ENCODE data around the gene MAGEB6B. TPM values are rescaled to one million over a fixed set of nuclear protein-coding genes. Genes with fewer than 3 reads are reported as not detected.
"Not testable (repeated sequence)": the region's sequence is repeated elsewhere in the genome, so short reads cannot be mapped to it uniquely, and the experiment has no call there.

The MAGEB6B gene, protein sequence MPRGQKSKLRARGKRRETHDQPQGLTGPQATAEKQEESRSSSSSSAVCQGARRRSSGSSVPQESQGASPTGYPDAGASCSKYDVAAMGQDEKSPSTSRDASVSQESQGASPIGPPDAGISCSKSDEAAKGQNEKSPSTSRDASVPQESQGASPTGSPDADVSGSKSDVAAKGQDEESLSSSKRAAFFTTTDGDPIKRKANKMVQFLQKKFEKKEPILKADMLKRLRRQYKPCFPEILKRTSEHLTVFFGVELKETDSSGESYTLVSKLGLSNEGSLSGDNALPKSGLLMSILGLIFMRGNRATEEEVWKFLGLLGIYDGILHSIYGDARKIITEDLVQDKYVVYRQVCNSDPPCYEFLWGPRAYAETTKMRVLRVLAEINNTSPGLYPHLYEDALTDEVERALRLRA
- not detected for total RNA-seq
- long read RNA-seq, result 0 reads

DNA sequence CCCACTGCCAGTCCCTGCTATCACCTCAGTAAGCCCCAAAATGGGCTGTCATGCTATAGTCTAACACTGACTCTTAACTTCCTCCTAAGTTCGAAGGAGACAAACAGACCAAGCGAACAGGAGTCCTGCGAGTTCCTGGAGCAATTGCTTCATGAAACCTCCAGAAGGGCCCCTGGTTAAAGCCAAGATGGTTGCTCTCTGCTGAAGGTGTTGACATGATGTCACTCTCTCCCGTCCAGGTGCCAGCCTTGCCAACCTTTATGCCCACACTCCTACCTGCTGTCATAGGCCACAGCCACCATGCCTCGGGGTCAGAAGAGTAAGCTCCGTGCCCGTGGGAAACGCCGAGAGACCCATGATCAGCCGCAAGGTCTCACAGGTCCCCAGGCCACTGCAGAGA lies at the start of gene MAGEB6B:
Gene MAGEB6B, plus strand, starts transcription at position 301 of the 400 bp plus-strand sequence. Its CDS starts 0 bp downstream, at position 301.
- intact Hi-C loops (cut with micrococcal nuclease), result no loop called here
- DNase-seq, result no peak
- no peak for ATAC-seq

DNA sequence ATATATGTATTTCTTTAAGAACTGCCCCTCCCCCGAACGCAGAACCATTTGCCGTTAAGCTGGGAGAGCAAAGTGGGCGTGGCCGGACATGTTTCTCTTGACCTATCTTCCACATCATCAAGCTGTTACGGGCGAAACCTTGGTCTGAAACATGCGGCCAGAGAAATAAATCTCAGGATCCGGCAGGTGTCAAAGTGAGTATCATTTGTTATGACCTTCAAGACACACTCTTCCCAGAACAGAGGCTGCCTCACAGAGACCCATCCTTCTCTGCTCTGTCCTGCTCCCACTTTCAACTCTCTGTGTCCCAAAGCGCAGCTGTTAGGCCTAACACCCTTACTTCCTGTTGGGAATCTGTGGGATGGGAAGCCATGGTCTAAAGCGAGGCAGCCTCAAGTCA lies 22.1 kb upstream of the MAGEB6B start, which contains the start of gene MAGEB18:
Gene MAGEB18, plus strand, starts transcription at position 70 of the 400 bp plus-strand sequence. CDS start 643 bp downstream, outside the sequence.
- DNase-seq, result no peak
- ATAC-seq, result no peak
- intact Hi-C loops (cut with micrococcal nuclease), result no loop called here

DNA sequence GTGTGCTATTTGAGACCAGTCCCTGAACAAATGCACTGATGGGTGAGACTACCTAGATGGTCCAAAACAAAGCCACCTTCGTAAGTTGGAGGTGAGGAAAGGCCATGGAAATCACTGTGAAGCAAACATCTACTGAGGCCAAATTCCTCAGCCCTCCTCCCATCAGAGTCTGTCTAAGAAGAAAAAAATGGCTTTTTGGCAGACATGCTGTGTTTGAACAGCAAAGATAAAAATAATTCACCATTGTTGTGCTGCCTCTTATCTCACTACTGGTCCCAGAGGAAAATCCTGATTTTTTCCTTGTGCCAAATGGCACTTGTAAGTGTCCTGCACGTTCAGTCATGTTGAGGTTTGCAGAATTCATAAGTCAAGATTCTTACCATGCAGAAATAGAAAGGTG lies 14.4 kb upstream of the MAGEB6B start:
- DNase-seq, result no peak
- ATAC-seq, result no peak
- intact Hi-C loops (cut with micrococcal nuclease), result no loop called here

DNA sequence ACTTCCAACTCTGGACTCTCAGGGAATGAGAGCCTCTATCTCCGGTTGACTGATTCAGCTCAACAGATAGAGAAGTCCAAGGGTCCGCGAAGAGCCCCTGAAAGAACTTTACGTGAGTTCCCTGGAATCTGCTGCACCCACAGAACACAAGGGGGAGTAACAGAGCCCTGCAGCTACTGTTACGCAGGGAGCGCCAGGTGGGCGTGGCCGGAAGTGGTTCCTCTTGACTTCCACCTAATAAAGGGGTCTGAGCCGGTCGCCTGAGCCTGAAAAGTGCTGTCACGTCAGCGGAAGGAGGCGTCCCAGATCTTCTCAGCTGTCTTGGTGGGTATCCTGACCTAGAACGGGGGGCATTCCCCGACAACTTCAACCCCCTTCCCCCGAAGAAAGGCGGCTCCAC lies 31.8 kb downstream of the MAGEB6B start, which contains the start of gene MAGEB6:
Gene MAGEB6, plus strand, starts transcription at position 237 of the 400 bp plus-strand sequence. CDS start 1,407 bp downstream, outside the sequence.
- no peak for DNase-seq
- intact Hi-C loops (cut with micrococcal nuclease), result no loop called here

DNA sequence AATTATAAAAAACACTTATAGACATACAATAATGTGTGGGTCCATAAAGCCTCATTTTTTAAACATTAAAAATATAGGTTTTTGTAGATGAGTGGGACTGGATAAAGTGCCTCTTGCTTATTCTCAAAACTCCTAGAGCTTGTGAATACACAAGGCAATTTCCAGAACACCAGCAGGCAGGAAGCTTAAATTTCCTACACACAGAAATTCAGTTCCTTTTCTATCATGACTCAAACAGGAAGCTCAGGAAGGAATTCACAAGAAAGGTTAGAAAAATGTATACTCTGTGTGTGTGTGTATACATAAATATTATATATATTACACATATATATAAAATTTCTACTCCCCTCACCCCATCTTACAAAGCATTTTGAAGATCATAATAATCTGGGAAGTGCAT lies 43.2 kb downstream of the MAGEB6B start:
- no peak for DNase-seq
- intact Hi-C loops (cut with micrococcal nuclease), result no loop called here
- ATAC-seq, result no peak

More for the DNA sequence above, 31.8 kb downstream of the MAGEB6B start, which contains the start of gene MAGEB6:
- no peak for ATAC-seq

DNA sequence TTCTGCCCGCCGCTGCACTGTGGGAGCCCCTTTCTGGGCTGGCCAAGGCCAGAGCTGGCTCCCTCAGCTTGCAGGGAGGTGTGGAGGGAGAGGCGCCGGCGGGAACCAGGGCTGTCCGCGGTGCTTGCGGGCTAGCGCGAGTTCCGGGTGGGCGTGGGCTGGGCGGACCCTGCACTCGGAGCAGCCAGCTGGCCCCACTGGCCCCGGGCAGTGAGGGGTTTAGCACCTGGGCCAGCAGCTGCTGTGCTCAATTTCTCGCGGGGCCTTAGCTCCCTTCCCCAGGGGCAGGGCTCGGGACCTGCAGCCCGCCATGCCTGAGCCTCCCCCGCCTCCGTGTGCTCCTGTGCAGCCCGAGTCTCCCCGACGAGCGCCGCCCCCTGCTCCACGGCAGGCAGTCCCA lies 44.3 kb downstream of the MAGEB6B start:
- DNase-seq; intact Hi-C loops (cut with micrococcal nuclease): not testable (repeated sequence)

DNA sequence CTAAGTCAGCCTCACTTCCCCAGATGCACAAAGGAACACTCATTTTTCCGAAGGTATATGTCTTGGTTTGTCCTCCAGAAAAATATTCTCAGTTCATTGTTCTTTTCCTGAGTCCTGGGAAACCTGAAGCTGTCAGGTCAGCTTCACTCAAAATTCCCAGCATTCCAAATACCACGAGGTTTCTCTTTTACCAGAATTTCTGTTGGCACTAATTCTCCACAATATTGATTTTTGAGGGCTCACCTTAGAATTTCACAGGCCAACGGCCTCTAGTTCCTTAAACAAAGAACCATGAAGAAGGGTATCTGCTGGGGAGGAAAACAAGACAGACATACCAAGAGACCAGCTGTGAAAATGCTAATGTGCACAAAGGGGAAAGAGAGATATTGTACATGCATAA lies 47.6 kb downstream of the MAGEB6B start:
- DNase-seq, result no peak
- intact Hi-C loops (cut with micrococcal nuclease), result no loop called here
- no peak for ATAC-seq

More for the DNA sequence above, 44.3 kb downstream of the MAGEB6B start:
- not testable (repeated sequence) for ATAC-seq

Other genes with a start within 250 kb of the MAGEB6B start
- gene MAGEB18, start 22.3 kb upstream of the MAGEB6B start, total RNA-seq, result not detected
- gene MAGEB6, start 31.8 kb downstream of the MAGEB6B start, total RNA-seq, result not detected
- not detected for gene MAGEB5, start 55.6 kb downstream of the MAGEB6B start, total RNA-seq